Renal cortex interstitium (tissue), 11 donors: Measurements from ENCODE around the gene USP32. TPM values are rescaled to one million over a fixed set of nuclear protein-coding genes. Genes with fewer than 3 reads are reported as not detected.
A peak's percentile ranks its signal among the peaks of the same experiment; 100 is the strongest.

ENCODE experiments used
- DNase-seq, 11 donors: peaks; one replicate each; pipeline ENCODE4 v3.0.0-alpha.2; 2013; ENCODE audit warnings: low read depth in 9 of 11, low spot score in 4 of 11; ENCODE audit errors: extremely low read depth in 1 of 11
- polyA plus RNA-seq, 3 donors: library from polyadenylated mRNA; unstranded; fragments of 120-200 nt; gene quantifications; one replicate each; pipeline ENCODE4 v1.2.1, GENCODE V29; 2013; ENCODE audit not compliant: insufficient read length in 3 of 3

The USP32 gene
- polyA plus RNA-seq, 3 donors, result 40.4 to 48.7 (median 43.6) TPM

DNA sequence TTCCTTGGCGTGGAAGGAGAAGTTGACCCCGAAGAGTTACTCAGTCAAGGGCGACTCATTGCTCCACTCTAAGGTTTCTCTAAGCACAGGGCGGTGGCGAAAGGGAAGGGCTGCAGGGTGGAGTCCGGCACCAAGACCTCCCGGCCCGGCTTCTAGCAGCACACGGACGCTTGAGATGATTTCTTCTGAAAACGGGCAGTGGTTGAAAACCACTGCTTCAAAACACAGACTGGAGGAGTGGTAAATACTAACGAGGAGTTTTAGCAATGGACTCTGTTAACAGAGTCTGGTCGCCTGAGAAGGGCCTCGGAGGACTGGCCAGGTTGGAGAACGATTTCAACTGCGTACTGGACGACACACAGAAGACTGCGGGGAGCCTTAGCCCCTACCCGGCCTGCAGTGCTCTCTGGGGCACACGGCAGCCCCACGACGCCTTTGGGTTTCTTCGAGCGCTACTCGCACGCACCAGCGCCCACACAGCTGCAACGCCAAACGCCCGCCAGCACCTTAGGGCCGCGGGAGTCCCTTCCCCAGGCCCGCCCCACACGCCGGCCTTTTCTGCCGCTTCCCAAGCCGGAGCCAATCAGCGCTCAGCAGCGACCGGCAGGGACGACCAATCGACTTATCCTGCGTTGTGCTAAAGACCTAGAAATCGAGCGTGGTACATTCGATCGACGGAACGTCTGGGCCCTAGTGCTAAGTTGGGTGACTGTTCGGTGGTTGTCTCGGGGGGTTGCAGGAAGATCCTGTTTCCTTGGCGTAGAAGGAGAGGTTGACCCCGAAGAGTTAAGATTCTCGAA is 256.6 kb downstream of the USP32 start:
- DNase-seq, result peak in 9 of 11 donors; percentile 62 to 82 (median 79)

DNA sequence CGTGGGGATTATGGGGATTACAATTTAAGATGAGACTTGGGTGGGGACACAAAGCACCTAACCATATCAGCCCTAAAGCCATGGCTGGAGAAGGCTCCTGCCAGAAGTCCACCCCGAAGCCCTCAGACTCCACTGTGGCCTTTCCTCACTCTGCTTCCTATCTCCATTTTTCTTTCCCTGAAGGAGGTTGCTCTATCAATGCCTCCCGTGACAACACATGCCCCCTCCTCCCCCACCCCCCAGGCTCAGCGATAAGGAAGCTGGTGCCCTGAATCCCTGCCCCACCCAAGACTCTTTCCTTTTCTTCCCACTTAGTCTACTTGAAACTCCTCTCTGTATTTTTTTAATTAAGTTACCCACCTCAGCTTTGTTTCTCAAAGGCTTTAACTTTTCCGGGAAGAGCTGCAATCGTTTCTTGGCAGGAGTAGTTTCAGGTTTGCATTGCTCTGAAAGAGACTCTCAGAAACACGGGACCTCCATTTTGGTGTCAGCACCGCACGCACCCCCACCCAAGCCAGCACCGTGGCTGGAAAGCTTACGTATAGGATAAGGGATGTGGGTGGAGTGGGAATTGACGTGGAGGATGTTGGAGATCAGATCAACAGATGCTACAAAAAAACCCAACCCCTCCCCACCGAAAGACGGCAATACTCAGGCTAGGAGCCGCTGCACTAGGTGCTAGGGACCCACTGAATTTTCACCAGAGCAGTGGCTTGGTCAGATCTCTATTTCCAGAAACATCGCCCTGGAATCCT is 257.4 kb downstream of the USP32 start:
- no peak for DNase-seq

DNA sequence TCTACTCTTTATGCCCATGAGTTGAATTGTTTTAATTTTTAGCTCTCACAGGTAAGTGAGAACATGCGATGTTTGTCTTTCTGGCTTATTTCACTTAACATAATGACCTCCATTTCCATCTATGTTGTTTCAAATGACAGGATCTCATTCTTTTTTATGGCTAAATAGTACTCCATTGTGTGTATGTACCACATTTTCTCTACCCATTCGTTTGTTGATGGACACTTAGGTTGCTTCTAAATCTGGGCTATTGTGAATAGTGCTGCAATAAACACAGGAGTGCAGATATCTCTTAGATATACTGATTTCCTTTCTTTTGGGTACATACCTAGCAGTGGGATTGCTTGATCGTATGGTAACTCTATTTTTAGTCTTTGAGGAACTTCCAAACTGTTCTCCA is 261.5 kb downstream of the USP32 start:
- DNase-seq, result no peak

DNA sequence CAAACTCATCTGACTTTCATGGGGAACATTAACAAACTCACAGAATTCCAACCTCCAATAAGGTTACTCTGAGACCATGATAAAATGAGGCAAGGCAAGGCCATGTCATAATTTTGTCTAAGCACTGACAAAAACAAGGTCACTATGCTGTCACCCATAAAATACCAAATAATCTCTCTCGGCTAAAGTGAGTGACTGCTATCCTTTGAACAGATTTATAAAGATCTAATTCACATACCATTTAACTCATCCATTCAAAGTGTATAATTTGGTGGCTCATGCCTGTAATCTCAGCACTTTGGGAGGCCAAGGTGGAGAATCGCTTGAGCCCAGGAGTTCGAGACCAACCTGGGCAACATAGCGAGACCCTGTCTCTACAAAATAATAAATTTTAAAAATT is 262.8 kb downstream of the USP32 start:
- DNase-seq, result no peak

Other genes starting within 250 kb of the USP32 start
- gene CA4, start 242.2 kb downstream of the USP32 start, polyA plus RNA-seq, result 10 to 100 TPM; 40.7 to 50.9 (median 43.2) TPM
- not detected for gene CHCT1, start 30.4 kb upstream of the USP32 start, polyA plus RNA-seq
- 10 to 100 TPM; 50.7 to 58.5 (median 54.5) TPM for gene APPBP2, start 134.1 kb upstream of the USP32 start, polyA plus RNA-seq
- 10 to 100 TPM; 20.3 to 24.9 (median 21.4) TPM for gene PPM1D, start 208.1 kb upstream of the USP32 start, polyA plus RNA-seq